Stimulated activated CD8-positive, alpha-beta memory T cell treated with anti-CD3 and anti-CD28 coated beads, Interleukin-4, amount 100 ng/mL, for 24 hours (primary cell): ENCODE data around the gene SRPK3.

Experiments
- DNase-seq: peaks from one replicate; pipeline ENCODE4 v3.0.0-alpha.2; 2020; ENCODE audit warnings: low read depth

Gene SRPK3

GRCh38 chrX:153770601-153771414 is 10.0 kb upstream of the SRPK3 start:
- DNase-seq, result no peak

- no peak for DNase-seq
Observed at GRCh38 chrX:153771415-153772315, 9.2 kb upstream of the SRPK3 start.

- DNase-seq, result no peak
Observed at GRCh38 chrX:153772316-153773217, 8.3 kb upstream of the SRPK3 start.

- no peak for DNase-seq
Observed at GRCh38 chrX:153773218-153773611, 7.6 kb upstream of the SRPK3 start.

- no peak for DNase-seq
Observed at GRCh38 chrX:153773741-153774575, 6.9 kb upstream of the SRPK3 start.

GRCh38 chrX:153774576-153775292 is 6.1 kb upstream of the SRPK3 start:
- no peak for DNase-seq

- DNase-seq, result no peak
Observed at GRCh38 chrX:153775293-153776119, 5.3 kb upstream of the SRPK3 start.

- DNase-seq, result no peak
Observed at GRCh38 chrX:153776120-153776599, 4.7 kb upstream of the SRPK3 start.

GRCh38 chrX:153776611-153777045 is 4.2 kb upstream of the SRPK3 start:
- DNase-seq, result no peak

- DNase-seq, result no peak
Observed at GRCh38 chrX:153777261-153778090, 3.4 kb upstream of the SRPK3 start.

GRCh38 chrX:153778181-153778580 is 2.7 kb upstream of the SRPK3 start:
- no peak for DNase-seq

- DNase-seq, result no peak
Observed at GRCh38 chrX:153778684-153779101, 2.1 kb upstream of the SRPK3 start.

- no peak for DNase-seq
Observed at GRCh38 chrX:153779891-153780677, 757 bp upstream of the SRPK3 start.

GRCh38 chrX:153781428-153782047 is 697 bp downstream of the SRPK3 start:
- DNase-seq, result no peak

- no peak for DNase-seq
Observed at GRCh38 chrX:153782313-153782712, 1.5 kb downstream of the SRPK3 start.

- DNase-seq, result no peak
Observed at GRCh38 chrX:153782871-153783270, 2.0 kb downstream of the SRPK3 start.

- DNase-seq, result no peak
Observed at GRCh38 chrX:153783378-153784013, 2.7 kb downstream of the SRPK3 start.
